NCI-H69 (cell line): Measurements from ENCODE around the gene MAP10.
"Not testable (repeated sequence)": the region's sequence is repeated elsewhere in the genome, so short reads cannot be mapped to it uniquely, and the experiment has no call there.

Experiments used
- DNase-seq: peaks from one replicate; lab custom pipeline; 2025; lab: John Stamatoyannopoulos, UW

The MAP10 gene, protein sequence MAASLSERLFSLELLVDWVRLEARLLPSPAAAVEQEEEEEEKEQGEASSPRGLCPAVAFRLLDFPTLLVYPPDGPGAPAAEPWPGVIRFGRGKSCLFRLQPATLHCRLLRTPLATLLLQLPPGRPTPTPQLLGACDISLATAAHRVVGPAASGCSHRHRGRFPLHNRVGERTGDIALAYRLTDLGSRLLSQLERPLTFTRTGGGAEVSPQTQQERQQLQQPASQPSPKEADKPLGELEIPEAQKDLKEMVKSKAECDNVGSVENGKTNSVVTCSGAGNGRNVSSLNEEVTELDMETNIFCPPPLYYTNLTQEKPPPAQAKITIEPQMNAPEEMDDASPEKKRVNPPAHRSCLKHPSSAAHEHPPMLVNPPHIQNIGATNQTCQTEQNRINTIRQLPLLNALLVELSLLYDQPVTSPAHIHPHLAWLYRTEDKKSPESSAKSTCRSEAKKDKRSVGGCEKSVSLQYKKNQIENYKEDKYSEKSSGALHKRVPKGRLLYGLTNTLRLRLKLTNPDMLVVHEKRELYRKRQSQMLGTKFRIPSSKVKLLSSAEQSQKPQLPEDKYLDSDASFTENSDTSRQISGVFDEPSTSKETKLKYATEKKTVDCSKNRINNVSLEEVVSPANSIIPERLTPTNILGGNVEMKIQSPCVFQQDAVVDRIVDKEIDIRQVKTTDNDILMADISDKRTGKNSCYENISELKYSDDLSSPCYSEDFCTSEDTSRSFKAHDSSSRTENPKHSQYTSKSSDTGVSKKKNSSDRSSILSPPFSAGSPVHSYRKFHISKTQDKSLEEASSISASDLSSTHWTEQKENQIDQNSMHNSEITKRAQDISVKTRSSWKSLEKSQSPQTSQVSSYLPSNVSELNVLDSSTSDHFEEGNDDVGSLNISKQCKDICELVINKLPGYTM

DNA sequence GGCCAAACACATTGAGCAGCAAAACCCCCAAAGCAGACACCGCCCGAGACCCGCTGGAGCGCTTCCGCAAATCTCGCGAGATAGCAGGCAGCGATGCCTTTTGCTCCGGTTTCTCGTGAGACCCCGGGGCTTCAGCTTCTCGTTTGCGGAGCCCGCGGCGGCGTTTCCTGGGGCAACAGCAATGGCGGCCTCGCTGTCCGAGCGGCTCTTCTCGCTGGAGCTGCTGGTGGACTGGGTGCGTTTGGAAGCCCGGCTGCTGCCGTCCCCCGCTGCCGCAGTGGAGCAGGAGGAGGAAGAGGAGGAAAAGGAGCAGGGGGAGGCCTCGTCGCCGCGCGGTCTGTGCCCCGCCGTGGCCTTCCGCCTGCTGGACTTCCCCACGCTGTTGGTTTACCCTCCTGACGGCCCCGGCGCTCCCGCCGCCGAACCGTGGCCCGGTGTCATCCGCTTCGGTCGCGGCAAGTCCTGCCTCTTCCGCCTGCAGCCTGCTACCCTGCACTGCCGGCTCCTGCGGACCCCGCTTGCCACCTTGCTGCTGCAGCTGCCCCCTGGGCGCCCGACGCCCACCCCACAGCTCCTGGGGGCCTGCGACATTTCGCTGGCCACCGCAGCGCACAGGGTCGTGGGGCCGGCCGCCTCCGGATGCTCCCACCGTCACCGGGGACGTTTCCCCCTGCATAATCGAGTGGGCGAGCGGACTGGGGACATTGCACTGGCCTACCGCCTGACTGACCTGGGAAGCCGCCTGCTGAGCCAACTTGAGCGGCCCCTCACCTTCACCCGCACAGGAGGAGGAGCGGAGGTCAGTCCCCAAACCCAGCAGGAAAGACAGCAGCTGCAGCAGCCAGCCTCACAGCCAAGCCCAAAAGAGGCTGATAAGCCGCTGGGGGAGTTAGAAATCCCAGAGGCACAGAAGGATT is at the start of gene MAP10:
Gene MAP10, plus strand, starts transcription at position 148 of the 917 bp plus-strand sequence. Its CDS starts 34 bp downstream, at position 182.
- peak; percentile 95 for DNase-seq

DNA sequence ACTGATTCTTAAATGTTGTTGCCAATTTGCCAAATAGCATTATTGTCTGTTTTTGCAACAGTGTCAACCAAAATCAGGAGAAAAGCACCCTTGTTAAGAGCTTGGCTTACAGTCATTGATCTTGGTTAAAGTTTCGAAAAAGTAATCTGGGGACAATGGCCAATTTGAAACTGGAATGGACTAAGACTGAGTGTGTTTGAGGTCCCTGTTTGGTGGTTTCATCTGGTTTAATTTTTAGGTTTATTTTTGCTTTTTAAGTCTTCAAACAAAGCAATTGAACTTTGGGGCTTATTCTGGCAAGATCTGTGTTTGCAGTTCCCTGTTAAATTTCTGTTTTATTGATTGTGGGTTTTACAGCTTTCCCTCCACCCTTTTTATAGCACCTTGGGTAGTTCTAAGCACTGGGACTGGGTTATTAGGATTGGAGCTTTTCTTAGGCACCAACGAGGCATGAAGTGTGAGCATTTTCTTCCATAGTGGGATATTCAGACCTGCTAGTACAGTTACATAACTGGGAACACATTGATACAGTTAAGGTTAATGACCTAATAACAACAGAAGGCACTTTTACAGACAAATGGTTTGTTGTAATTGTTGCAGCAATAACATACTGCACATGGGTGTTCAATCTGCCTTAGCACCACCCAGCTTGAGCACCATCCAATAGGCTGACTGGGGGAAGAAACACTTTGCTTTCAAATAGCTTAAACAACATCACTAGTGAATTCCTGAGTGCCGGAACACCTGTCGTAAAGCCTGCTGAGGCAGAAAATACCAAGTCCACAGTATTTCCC is 40.6 kb upstream of the MAP10 start:
- DNase-seq, result no peak

DNA sequence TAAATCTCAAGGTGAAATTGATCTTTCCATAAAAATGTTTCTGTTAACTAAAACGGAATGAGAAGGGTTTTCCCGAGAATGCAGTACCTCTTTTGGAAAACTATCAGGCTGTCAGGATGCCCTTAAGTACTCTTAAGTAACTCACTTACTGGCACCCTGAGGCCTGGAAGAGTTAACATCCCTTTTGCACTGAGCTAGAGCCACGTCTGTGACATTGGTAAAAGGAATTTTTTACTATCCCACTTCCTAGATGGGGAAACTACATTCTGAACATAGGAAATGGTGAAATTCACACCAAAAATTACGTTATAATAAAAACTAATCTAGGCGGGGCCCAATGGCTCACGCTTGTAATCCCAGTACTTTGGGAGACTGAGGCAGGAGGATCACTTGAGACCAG is 39.7 kb upstream of the MAP10 start:
- no peak for DNase-seq

DNA sequence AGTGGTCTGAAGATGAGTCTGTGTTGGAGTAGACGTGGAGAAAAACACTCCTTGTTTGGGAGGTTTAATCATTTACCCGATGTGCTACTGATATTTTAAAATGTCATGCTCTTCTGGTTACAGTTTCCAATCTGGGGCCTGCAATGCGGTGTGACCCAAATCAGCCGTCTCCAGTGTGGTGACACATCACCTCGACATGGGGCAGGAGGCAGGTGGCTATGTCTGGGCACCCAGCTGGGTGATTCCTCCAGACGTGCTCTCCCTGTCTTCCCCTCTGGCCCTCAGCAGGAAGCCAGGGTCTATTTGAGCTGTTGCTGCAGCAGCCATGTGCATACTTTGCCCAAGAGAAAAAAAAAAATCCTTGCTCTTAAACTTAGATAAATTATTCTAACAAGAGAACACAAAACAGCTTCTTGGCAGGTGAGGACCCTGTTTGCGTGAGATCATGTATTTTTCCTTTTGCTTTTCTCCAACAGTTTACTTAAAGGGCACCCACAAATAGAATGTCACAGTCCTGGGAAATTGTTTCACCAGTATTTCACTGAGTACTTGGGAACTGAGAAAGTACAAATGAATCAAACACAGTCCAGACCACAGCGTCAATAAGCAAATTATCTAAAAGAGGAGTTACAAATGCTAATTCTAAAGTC is 38.9 kb upstream of the MAP10 start:
- DNase-seq, result peak; percentile 44

DNA sequence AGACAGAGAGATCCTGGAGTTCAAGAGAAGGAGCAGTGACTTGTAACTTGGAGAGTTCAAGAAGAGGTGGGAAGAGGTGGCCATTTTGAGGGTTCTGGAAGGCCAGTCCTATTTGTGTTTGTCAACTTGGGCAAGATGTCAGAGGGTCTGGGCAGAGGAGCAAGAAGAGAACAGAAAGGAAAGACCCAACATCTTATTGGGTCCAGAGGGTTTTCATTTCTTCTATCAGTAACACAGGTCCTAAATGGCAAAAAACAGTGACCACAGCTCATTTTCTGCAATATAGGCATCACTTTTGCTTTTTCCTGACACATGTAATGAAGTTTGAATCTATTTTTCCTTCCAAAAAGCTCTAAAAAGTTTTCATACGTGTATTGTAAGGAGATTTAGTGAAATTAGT is 38.3 kb upstream of the MAP10 start:
- DNase-seq, result no peak

DNA sequence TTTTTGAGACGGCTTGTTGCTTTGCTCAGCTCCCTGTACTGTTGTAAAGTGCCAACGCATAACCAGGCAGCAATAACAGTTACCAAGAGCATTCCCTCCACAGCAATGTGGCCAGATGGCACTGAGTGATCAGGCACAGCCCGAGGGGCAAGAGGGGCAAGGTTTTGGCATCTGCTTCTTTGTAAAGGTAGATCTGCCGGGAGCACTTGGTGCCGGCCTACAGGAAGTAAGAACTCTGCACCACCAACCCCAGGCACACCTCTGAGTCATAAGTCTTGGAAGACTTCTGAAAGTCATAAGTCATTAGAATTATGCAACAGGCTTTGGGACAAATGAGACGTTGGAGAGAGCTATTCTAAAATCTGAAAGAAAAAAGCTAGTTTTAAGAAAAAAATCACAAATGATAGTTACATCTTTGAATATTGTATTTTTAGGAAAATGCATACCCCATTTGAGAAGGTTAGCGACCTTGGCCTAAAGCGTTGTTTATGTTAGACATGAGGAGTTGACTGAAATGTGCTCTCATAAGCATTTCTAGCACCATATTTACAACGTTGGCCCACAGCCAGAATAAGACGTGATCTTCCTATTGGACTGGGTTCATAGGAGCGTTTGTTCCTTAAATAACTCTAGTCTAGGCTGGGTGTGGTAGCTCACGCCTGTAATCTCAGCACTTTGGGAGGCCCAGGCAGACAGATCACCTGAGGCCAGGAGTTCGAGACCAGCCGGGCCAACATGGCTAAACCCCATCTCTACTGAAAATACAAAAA is 37.7 kb upstream of the MAP10 start:
- DNase-seq, result peak; percentile 63

DNA sequence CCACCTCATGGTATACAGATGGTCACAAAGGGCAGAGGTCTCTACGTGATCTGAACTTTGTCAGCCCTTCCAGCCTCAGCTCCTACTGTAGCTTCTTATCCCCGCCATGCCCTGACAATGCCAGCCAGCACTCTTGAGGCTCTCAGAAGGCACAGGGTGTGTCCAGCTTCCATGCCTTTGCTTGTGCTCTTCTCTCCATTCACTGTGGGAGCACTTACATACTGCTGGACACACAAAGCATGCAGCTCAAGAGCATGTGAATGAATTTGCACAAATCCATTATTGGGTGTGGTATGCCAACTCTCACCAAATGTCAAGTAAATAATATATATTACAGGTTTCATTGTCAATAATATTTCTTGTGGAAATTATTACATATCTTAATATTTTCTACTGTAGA is 36.4 kb upstream of the MAP10 start:
- DNase-seq, result no peak

DNA sequence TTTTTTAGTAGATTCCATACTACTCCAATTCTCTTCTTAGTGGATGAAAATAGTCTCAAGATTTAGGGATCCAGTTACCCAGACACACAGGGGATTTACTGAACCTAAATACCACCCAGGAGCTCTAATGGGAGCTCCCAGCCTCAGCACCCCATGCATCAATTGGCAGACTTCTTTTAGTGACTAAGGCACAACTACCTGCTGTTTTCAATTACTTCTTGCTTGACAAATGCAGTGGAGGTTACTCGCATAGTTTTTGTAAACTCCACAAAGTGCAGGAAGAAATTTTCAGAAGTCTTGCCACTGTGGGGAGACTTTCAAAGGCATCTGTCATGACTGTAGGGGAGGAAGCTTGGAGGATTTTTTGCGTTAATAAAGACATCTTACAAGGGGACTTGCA is 35.5 kb upstream of the MAP10 start:
- DNase-seq, result no peak

DNA sequence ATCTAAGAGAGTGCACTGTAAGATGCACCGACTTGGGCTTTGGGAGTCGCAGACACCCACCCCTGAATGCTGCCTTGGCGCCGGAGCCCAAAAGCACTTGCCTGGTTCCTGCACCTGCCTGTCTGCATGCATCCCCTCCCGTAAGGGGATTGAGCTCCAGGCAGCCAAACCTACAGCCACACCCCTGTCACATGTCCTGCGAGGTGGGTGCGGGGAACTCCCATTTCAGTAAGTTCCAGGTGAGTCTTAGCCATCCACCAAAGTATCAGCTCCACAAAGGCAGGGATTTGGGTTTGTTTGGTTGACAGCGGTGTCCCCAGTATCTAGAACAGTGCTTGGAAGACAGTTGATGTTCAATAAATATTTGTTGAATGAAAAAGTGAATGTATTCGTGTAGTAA is 31.5 kb upstream of the MAP10 start:
- no peak for DNase-seq

DNA sequence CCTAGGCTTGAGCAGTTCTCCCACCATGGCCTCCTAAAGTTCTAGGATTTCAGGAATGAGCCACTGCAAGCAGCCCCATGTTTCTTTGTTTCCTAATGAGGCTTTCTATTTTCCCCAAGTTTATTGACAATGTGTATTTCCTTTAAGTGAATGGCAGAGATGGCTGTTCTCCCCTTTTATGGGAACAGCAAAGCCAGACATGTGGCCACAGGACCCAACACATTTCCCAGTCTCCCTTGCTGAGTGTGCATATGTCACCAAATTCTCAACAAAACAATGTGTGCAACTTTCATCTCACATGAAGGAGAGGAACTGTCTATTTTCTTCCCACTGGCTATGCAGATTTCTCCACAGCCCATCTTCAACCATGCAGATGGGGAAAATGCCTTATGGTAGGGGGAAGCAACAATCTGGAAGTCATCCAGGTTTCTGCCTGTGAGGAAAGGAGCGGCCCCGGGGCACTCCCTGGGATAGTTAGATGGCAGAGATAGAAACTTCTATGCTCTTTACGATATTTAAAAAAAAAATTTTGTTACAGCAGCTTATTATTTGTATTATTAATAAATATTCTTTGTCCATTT is 28.6 kb upstream of the MAP10 start:
- peak; percentile 59 for DNase-seq

DNA sequence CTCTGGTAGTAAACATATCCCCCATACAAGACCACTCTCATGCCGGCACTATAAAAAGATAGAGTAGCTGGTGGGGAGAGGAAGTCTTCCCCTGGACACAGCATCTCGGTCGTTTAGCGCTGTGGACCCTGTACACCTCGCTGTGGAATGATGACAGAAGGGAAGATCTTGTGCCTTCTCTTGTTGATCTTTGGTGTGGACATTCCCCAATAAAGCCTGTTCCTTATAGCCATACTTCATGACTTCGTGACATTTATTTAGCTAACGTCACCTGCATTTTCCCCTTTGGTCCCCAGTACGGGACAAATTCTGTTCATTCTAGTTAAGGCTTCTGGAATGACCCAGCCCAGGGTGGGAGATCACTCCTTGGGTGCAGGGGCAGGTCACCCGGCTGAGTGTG is 24.9 kb upstream of the MAP10 start:
- no peak for DNase-seq

DNA sequence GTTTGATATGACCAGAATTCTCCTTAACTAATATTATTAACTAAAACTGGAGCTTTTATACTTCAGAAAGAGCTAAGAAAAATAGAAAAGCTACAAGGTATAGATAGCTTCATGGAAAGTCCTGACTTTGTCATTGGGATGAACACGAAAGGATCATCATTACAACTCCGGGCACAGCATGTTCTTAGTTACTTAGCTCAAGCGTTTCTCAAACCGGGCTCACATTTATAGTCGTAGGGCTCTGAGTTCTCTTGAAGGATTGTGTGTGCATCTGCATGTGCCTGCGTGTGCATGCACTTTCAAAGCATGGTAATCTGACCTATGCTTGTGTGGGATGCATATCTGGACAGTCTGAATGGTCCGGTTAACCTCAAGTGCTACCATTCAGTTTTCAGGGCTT is 20.4 kb upstream of the MAP10 start:
- DNase-seq, result no peak

DNA sequence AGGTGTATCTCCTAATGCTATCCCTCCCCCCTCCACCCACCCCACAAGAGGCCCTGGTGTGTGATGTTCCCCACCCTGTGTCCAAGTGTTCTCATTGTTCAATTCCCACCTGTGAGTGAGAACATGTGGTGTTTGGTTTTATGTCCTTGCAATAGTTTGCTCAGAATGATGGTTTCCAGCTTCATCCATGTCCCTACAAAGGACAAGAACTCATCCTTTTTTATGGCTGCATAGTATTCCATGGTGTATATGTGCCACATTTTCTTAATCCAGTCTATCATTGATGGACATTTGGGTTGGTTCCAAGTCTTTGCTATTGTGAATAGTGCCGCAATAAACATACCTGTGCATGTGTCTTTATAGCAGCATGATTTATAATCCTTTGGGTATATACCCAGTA is 19.6 kb upstream of the MAP10 start:
- DNase-seq, result not testable (repeated sequence)

DNA sequence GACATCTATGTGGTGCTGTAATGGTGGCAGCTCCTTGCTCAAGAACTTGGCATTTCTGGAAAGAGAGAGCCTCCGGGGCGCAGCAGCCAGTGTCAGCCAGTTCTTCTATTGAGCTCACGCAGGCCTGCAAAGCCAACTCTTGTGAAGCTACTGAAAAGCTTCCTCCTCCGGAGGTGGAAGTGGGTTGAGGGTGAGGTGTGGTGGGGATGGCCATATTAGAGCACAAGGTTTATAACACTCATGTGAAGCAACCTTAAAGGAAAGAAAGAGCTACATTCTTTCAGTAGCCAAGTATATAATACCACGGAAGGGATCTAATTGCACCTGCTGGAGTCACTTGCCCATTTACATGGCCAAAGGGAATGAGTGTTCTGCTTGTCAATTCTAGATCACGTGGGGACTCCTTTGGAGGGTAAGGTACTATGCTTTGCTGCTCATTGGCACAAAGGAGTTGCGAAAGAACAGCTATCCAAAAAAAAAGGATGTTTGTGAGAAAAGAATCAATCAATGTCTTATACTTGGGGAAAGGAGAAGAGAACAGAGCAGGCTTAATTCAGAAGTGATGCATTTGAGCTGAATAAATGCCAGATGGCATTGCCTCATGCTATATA is 18.3 kb upstream of the MAP10 start:
- peak; percentile 98 for DNase-seq

DNA sequence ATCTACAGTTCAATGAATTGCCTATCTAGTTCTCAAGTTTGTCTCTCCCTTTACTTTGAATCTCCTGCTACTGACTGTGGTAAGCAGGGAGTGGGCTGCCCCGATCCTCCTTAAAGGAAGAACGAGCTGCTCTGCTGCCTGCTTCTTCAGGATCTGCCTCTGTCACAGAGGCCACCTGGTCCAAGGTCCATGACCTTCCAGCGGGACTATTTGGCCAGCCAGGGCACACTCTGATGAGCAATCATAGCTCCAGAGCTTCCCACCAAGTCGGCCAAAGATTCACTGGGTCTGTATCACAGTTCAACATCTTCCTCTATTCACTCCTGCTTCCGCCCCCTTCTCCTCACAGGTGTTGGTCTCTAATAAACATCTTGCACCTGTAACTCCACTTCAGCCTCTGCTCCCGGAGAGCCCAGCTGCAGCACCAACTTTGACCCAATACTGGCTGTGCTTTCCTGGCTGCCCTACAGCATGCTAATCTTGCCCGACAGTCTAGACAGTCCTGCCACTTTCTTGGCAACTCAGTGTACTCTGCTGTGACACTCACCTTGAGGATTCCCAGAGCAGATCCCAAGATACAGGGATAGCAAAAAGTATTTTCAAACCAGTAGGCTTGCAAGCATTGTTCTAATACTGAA is 16.9 kb upstream of the MAP10 start:
- DNase-seq, result peak; percentile 30

DNA sequence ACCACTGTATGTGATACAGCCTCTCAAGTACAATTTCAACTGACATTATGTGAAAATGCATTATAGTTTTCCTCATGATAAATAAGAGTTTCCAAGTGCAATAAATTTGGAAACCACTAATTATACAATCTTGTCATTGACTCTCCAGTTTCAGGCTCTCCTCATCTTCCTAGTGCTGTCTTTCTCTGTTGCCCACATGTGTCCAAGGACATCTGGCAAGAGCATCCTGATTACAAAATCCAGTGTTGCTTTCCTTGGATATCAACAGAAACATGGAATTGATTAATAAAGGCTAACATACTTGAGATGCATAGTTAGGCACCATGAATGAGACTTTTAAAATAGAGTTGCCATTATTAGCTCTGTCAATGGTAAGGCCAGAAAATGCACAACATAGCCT is 15.6 kb upstream of the MAP10 start:
- DNase-seq, result no peak

DNA sequence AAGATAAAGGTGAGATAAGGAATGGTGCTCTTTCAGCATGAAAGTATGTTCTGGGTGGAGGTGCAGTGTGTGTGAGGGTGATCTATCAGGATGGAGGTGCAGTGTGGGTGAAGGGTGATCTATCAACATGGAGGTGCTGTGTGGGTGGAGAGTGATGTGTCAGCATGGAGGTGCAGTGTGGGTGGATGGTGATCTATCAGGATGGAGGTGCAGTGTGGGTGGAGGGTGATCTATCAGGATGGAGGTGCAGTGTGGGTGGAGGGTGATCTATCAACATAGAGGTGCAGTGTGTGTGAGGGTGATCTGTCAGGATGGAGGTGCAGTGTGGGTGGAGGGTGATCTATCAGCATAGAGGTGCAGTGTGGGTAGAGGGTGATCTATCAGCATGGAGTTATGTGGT is 12.3 kb upstream of the MAP10 start:
- no peak for DNase-seq

DNA sequence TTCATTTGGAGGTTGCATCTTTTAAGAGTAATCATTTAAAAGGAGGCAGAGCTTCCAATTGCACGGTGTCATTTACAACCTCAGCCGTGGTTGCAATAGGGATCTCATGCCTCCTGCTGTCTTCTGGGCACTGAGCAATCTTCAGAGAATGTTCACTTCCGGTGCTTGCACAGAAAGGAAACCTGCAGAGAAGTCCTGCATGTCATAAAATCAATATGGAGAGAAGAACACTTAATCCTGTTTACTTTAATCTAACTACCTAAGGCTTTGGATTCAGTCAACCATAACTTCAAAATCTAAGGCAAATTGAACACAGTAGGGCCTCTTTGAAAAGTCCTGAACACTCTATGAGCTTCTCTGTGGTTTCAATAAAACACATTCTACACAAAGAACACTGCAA is 11.3 kb upstream of the MAP10 start:
- peak; percentile 96 for DNase-seq
